Jurkat, Clone E6-1 (cell line): ENCODE results near the gene PDLIM4.

Experiments
- DNase-seq: peaks from one replicate; pipeline ENCODE4 v3.0.0-alpha.2; 2011; ENCODE audit warnings: low read depth, low spot score
- H3K4me3 ChIP-seq: 2 replicates; pipeline ENCODE4 v1.5.1; 2011; ENCODE audit warnings: mild to moderate bottlenecking, low read length, control low read depth, moderate library complexity

Gene PDLIM4

DNA sequence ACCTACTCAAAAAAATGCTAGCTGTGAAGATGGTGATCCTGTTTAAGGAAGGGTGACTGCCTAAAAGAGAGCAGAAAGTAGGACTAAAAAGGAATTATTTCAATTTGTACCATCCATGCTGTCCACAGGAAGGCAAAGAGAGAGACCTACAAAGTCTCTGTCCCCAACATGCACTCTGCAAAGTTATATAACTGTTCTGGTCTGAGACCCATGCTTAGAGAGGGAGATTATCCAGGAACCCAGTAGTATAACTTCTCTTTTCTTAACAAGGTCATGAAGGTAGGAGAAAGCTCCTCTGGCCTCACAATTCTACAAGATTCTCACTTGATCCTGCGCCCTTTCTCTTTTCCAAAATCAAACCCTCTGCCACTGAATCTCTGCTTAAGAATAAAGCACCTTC, 62.5 kb downstream of the PDLIM4 start:
- no peak overlapping the region for H3K4me3 ChIP-seq
- no peak for DNase-seq

DNA sequence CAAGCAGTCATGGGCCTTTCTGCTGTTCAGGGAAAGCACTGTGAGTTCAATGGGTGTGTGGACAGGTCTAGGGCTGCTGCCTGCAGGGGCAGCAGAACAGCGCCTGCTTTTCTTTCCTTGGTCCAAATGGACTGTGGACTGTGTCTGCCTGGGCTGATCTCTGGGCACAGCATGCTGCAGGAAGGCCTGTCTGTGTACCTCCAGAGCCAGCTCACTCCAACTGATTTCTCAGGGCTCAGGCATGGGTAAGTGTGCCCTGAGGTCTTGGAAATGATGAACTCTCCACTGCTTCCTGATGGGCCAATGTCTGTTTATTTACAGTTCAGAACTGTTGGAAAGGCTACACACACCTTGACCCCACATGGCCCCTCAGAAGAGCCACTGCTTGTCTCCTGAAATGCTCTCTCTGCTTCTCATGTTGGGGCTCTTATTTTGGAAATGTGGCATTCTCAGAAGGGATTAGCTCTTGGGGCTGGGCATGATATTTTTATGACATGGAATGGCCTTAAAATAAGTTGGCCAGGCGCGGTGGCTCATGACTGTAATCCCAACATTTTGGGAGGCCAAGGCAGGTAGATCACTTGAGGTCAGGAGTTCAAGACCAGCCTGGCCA, 63.7 kb downstream of the PDLIM4 start:
- DNase-seq, result no peak
- H3K4me3 ChIP-seq, result no peak overlapping the region

DNA sequence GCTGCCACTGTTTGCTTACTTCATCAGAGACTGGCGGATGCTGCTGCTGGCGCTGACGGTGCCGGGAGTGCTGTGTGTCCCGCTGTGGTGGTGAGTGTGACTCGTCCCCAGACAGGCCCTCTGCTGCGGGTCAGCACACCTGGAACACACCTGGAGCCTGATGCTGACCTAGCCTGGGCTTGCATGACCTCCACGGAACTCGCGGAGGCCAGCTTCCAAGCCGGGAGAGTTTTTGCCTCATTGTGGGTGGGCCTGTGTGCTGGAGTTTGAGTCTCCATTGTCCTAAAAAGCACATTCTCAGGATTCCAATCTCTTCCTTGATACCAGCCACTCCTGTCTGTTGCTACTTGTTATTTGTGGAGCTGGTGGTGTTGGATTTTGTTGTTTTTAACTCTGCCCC, 64.8 kb downstream of the PDLIM4 start:
- H3K4me3 ChIP-seq, result no peak overlapping the region

More for the DNA sequence above, 64.8 kb downstream of the PDLIM4 start:
- no peak for DNase-seq
